HepG2 (cell line): ENCODE results near the gene OAS3. TPM values are rescaled to one million over a fixed set of nuclear protein-coding genes. Genes with fewer than 3 reads are reported as not detected.

Experiments used
- ARNTL ChIP-seq: sonication (generic); formaldehyde crosslinking; IDR thresholded peaks from 2 replicates; pipeline ENCODE4 v1.4.0; 2020; ENCODE audit warnings: mild to moderate bottlenecking, missing genetic modification reagents
- CC2D1A ChIP-seq: sonication (generic); formaldehyde crosslinking; IDR thresholded peaks from 2 replicates; pipeline ENCODE4 v1.8.1; 2023; ENCODE audit warnings: mild to moderate bottlenecking, missing genetic modification reagents
- CHD4 ChIP-seq: fragments of 200-600 bp; sonication (generic); IDR thresholded peaks from 2 replicates; pipeline ENCODE4 v1.7.0; 2017; ENCODE audit warnings: mild to moderate bottlenecking, low read length, borderline replicate concordance
- ESRRA ChIP-seq: sonication (generic); formaldehyde crosslinking; IDR thresholded peaks from 2 replicates; pipeline ENCODE4 v1.5.1; 2020; ENCODE audit warnings: mild to moderate bottlenecking, low read depth, missing genetic modification reagents
- ETV6 ChIP-seq: sonication (generic); formaldehyde crosslinking; conservative IDR thresholded peaks from 2 replicates; pipeline ENCODE4 v1.4.0; 2020; ENCODE audit warnings: missing genetic modification reagents
- GPN1 ChIP-seq: sonication (generic); formaldehyde crosslinking; IDR thresholded peaks from 2 replicates; pipeline ENCODE4 v1.5.1; 2020; ENCODE audit warnings: missing genetic modification reagents, borderline replicate concordance
- IRF2 ChIP-seq: IDR thresholded peaks from 2 replicates; pipeline ENCODE4 v1.6.1; 2018; ENCODE audit warnings: missing genetic modification reagents, missing compliant biosample characterization
- MIER2 ChIP-seq: IDR thresholded peaks from 2 replicates; pipeline ENCODE4 v1.6.1; 2016; ENCODE audit warnings: missing biosample characterization, missing genetic modification reagents
- MTA1 ChIP-seq: sonication (generic); formaldehyde crosslinking; IDR thresholded peaks from 2 replicates; pipeline ENCODE4 v1.4.0; 2020; ENCODE audit warnings: missing genetic modification reagents, mild to moderate bottlenecking, borderline replicate concordance
- RXRA ChIP-seq: sonication (generic); formaldehyde crosslinking; IDR thresholded peaks from 2 replicates; pipeline ENCODE4 v1.5.1; 2020; ENCODE audit warnings: missing genetic modification reagents
- TAF1 ChIP-seq: sonication (generic); formaldehyde crosslinking; IDR thresholded peaks from 2 replicates; pipeline ENCODE4 v1.4.0; 2020; ENCODE audit warnings: missing genetic modification reagents
- ZMYM2 ChIP-seq: sonication (generic); formaldehyde crosslinking; IDR thresholded peaks from 2 replicates; pipeline ENCODE4 v1.8.0; 2022; ENCODE audit warnings: mild to moderate bottlenecking, missing genetic modification reagents
- ZNF335 ChIP-seq: sonication (generic); formaldehyde crosslinking; IDR thresholded peaks from 2 replicates; pipeline ENCODE4 v1.4.0; 2020; ENCODE audit warnings: missing genetic modification reagents
- ZNF777 ChIP-seq: sonication (generic); formaldehyde crosslinking; IDR thresholded peaks from 2 replicates; pipeline ENCODE4 v1.4.0; 2020; ENCODE audit warnings: missing genetic modification reagents
- polyA plus RNA-seq, 8 experiments: library from polyadenylated mRNA; depleted of rRNA in 3 of 8; stranded (reverse) in 7 of 8; unstranded in 1 of 8; fragments of >200 nt; fragmentation: Illumina TruSeq in 4 of 8; extraction: Trizol in 4 of 8; gene quantifications; 2 replicates each; pipeline versions ENCODE4 v1.2.1 to v1.2.3, GENCODE V29; 2011 to 2016; ENCODE audit warnings: low read depth in 4 of 8, missing spikeins in 1 of 8, mixed read lengths in 1 of 8; ENCODE audit not compliant: insufficient read depth in 1 of 8
- total RNA-seq, 5 experiments: library from RNA; depleted of rRNA; stranded (reverse); fragments of >200 nt; fragmentation: Illumina TruSeq; extraction: Trizol; gene quantifications; 2 replicates each; pipeline ENCODE4 v1.2.3, GENCODE V29; 2016; ENCODE audit warnings: low read depth in 1 of 5
- TF ChIP-seq, protein P1 (sequence below): sonication (generic); formaldehyde crosslinking; IDR thresholded peaks from 2 replicates; pipeline ENCODE4 v1.9.0; 2021; ENCODE audit warnings: missing genetic modification reagents, borderline replicate concordance
- TF ChIP-seq, protein P2 (sequence below): sonication (generic); formaldehyde crosslinking; IDR thresholded peaks from 2 replicates; pipeline ENCODE4 v1.5.0; 2020; ENCODE audit warnings: mild to moderate bottlenecking, missing genetic modification reagents
- TF ChIP-seq, protein P3 (sequence below): sonication (generic); formaldehyde crosslinking; conservative IDR thresholded peaks from 2 replicates; pipeline ENCODE4 v1.4.0; 2020; ENCODE audit warnings: missing genetic modification reagents
- TF ChIP-seq, protein P4 (sequence below): sonication (generic); formaldehyde crosslinking; IDR thresholded peaks from 2 replicates; pipeline ENCODE4 v1.5.0; 2020; ENCODE audit warnings: mild to moderate bottlenecking, missing genetic modification reagents, borderline replicate concordance
- TF ChIP-seq, protein P5 (sequence below): IDR thresholded peaks from 2 replicates; pipeline ENCODE4 v1.6.1; 2016; ENCODE audit warnings: missing biosample characterization, missing genetic modification reagents, low read depth

The OAS3 gene
- total and polyA plus RNA-seq, 2 of the 13 experiments (the other 11 are each of a cell fraction or from before 2014, with no cell fraction given) = 4.8 to 10.5 TPM

DNA sequence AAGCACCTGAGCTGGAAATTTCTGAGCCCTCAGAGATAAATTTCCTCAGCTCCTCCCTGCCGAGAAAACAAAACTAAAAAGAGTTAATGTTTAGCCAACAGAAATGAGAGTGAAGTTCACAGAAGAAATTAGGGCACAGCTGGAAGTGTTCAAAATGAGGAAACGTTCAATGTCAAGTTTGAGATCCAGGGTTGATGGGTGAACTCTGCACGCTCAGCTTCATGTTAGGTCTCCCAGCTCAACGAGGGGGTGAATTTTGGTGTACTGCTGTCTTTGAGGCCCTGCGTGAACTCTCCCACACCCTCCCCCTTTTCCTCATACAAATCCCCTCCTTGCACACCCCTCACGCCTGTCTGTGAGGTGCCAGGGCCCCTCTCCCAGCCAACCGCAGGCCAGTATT is 13.3 kb upstream of the OAS3 start (continued):
- TF ChIP-seq, protein P1, sequence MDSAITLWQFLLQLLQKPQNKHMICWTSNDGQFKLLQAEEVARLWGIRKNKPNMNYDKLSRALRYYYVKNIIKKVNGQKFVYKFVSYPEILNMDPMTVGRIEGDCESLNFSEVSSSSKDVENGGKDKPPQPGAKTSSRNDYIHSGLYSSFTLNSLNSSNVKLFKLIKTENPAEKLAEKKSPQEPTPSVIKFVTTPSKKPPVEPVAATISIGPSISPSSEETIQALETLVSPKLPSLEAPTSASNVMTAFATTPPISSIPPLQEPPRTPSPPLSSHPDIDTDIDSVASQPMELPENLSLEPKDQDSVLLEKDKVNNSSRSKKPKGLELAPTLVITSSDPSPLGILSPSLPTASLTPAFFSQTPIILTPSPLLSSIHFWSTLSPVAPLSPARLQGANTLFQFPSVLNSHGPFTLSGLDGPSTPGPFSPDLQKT (CRISPR knock-in tag) = no peak
- TF ChIP-seq ARNTL (CRISPR knock-in tag) (no peak), ETV6 (CRISPR knock-in tag) (no peak), ZMYM2 (CRISPR knock-in tag) (no peak), ZNF777 (CRISPR knock-in tag) (no peak), MTA1 (CRISPR knock-in tag) (no peak), CC2D1A (CRISPR knock-in tag) (no peak), CHD4 (no peak), ESRRA (CRISPR knock-in tag) (0 out of 2 replicates have a peak, but pooled peaks have one; percentile 46), RXRA (CRISPR knock-in tag) (peak; percentile 78), MIER2 (no peak), TAF1 (CRISPR knock-in tag) (no peak), IRF2 (CRISPR knock-in tag) (0 out of 2 replicates have a peak, but pooled peaks have one; percentile 55), GPN1 (CRISPR knock-in tag) (no peak), ZNF335 (CRISPR knock-in tag) (no peak)
- TF ChIP-seq, protein P2, sequence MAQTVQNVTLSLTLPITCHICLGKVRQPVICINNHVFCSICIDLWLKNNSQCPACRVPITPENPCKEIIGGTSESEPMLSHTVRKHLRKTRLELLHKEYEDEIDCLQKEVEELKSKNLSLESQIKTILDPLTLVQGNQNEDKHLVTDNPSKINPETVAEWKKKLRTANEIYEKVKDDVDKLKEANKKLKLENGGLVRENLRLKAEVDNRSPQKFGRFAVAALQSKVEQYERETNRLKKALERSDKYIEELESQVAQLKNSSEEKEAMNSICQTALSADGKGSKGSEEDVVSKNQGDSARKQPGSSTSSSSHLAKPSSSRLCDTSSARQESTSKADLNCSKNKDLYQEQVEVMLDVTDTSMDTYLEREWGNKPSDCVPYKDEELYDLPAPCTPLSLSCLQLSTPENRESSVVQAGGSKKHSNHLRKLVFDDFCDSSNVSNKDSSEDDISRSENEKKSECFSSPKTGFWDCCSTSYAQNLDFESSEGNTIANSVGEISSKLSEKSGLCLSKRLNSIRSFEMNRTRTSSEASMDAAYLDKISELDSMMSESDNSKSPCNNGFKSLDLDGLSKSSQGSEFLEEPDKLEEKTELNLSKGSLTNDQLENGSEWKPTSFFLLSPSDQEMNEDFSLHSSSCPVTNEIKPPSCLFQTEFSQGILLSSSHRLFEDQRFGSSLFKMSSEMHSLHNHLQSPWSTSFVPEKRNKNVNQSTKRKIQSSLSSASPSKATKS (CRISPR knock-in tag) = no peak
- TF ChIP-seq, protein P3, sequence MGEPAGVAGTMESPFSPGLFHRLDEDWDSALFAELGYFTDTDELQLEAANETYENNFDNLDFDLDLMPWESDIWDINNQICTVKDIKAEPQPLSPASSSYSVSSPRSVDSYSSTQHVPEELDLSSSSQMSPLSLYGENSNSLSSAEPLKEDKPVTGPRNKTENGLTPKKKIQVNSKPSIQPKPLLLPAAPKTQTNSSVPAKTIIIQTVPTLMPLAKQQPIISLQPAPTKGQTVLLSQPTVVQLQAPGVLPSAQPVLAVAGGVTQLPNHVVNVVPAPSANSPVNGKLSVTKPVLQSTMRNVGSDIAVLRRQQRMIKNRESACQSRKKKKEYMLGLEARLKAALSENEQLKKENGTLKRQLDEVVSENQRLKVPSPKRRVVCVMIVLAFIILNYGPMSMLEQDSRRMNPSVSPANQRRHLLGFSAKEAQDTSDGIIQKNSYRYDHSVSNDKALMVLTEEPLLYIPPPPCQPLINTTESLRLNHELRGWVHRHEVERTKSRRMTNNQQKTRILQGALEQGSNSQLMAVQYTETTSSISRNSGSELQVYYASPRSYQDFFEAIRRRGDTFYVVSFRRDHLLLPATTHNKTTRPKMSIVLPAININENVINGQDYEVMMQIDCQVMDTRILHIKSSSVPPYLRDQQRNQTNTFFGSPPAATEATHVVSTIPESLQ (CRISPR knock-in tag) = no peak
- TF ChIP-seq, protein P4, sequence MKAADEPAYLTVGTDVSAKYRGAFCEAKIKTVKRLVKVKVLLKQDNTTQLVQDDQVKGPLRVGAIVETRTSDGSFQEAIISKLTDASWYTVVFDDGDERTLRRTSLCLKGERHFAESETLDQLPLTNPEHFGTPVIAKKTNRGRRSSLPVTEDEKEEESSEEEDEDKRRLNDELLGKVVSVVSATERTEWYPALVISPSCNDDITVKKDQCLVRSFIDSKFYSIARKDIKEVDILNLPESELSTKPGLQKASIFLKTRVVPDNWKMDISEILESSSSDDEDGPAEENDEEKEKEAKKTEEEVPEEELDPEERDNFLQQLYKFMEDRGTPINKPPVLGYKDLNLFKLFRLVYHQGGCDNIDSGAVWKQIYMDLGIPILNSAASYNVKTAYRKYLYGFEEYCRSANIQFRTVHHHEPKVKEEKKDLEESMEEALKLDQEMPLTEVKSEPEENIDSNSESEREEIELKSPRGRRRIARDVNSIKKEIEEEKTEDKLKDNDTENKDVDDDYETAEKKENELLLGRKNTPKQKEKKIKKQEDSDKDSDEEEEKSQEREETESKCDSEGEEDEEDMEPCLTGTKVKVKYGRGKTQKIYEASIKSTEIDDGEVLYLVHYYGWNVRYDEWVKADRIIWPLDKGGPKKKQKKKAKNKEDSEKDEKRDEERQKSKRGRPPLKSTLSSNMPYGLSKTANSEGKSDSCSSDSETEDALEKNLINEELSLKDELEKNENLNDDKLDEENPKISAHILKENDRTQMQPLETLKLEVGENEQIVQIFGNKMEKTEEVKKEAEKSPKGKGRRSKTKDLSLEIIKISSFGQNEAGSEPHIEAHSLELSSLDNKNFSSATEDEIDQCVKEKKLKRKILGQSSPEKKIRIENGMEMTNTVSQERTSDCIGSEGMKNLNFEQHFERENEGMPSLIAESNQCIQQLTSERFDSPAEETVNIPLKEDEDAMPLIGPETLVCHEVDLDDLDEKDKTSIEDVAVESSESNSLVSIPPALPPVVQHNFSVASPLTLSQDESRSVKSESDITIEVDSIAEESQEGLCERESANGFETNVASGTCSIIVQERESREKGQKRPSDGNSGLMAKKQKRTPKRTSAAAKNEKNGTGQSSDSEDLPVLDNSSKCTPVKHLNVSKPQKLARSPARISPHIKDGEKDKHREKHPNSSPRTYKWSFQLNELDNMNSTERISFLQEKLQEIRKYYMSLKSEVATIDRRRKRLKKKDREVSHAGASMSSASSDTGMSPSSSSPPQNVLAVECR (CRISPR knock-in tag) = peak; percentile 25; the same call in 1 of the 2 replicates
- TF ChIP-seq, protein P5, sequence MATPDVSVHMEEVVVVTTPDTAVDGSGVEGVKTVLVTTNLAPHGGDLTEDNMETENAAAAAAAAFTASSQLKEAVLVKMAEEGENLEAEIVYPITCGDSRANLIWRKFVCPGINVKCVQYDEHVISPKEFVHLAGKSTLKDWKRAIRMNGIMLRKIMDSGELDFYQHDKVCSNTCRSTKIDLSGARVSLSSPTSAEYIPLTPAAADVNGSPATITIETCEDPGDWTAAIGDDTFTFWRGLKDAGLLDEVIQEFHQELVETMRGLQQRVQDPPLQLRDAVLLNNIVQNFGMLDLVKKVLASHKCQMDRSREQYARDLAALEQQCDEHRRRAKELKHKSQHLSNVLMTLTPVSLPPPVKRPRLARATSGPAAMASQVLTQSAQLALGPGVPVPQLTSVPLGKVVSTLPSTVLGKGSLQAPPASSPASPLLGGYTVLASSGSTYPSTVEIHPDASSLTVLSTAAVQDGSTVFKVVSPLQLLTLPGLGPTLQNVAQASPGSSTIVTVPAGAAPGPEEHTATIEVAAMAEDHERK (CRISPR knock-in tag) = no peak
